OCI-LY1 (cell line): Measurements from ENCODE around the gene PITPNM3.

Experiments
- CTCF ChIP-seq: fragments of 200-600 bp; sonication (generic), shearing (Covaris generic); IDR thresholded peaks from 2 replicates; pipeline ENCODE4 v1.5.1; 2017; ENCODE audit warnings: mild to moderate bottlenecking, antibody characterized with exemption, low read length, moderate library complexity, mixed read lengths
- EZH2 ChIP-seq: fragments of 200-600 bp; sonication (generic), shearing (Covaris generic); IDR thresholded peaks from 2 replicates; pipeline ENCODE4 v1.8.0; 2017; ENCODE audit warnings: borderline replicate concordance, mixed run types, mild to moderate bottlenecking, antibody characterized with exemption, low read length, moderate library complexity, mixed read lengths

GRCh38 chr17:6596941-6597340, 40.6 kb upstream of the PITPNM3 start:
- no peak for TF ChIP-seq EZH2
- TF ChIP-seq CTCF, result no peak
